H9 (cell line): ENCODE measurements around the gene CCL11. TPM values are rescaled to one million over a fixed set of nuclear protein-coding genes. Genes with fewer than 3 reads are reported as not detected.

Experiments used
- DNase-seq: peaks from one replicate; pipeline ENCODE4 v3.0.0-alpha.2; 2017
- H2AFZ ChIP-seq: one replicate; pipeline ENCODE4 v1.6.1; 2013; ENCODE audit warnings: mild to moderate bottlenecking, low read length, control low read depth, moderate library complexity
- H2AK5ac ChIP-seq: 2 replicates; pipeline ENCODE4 v1.6.1; 2013; ENCODE audit warnings: low read length, control low read depth, mixed read lengths; ENCODE audit not compliant: insufficient read length
- H2BK120ac ChIP-seq: one replicate; pipeline ENCODE4 v1.6.1; 2013; ENCODE audit warnings: low read depth, mild to moderate bottlenecking, low read length, control low read depth, inconsistent platforms; ENCODE audit not compliant: poor library complexity, severe bottlenecking
- H2BK12ac ChIP-seq: 2 replicates; pipeline ENCODE4 v1.6.1; 2013; ENCODE audit warnings: low read length, control low read depth, mixed read lengths, low read depth; ENCODE audit not compliant: insufficient read length
- H2BK15ac ChIP-seq: 2 replicates; pipeline ENCODE4 v1.6.1; 2013; ENCODE audit warnings: low read depth, low read length, control low read depth
- H2BK20ac ChIP-seq: one replicate; pipeline ENCODE4 v1.6.1; 2013; ENCODE audit warnings: low read depth, mild to moderate bottlenecking, low read length, control low read depth, inconsistent platforms; ENCODE audit not compliant: poor library complexity, severe bottlenecking
- H2BK5ac ChIP-seq: 2 replicates; pipeline ENCODE4 v1.6.1; 2013; ENCODE audit warnings: low read length, control low read depth, mixed read lengths; ENCODE audit not compliant: insufficient read length
- H3K14ac ChIP-seq: 2 replicates; pipeline ENCODE4 v1.6.1; 2013; ENCODE audit warnings: low read length, control low read depth; ENCODE audit not compliant: insufficient read depth
- H3K18ac ChIP-seq: 2 replicates; pipeline ENCODE4 v1.6.1; 2013; ENCODE audit warnings: low read depth, mild to moderate bottlenecking, mixed read lengths, low read length, control low read depth; ENCODE audit not compliant: insufficient read length
- H3K23ac ChIP-seq: 2 replicates; pipeline ENCODE4 v1.6.1; 2013; ENCODE audit warnings: low read length, control low read depth, mixed read lengths, low read depth; ENCODE audit not compliant: insufficient read length
- H3K23me2 ChIP-seq: 2 replicates; pipeline ENCODE4 v1.6.1; 2013; ENCODE audit warnings: low read depth, mild to moderate bottlenecking, mixed read lengths, low read length, control low read depth; ENCODE audit not compliant: insufficient read length, poor library complexity, severe bottlenecking
- H3K27ac ChIP-seq: 2 replicates; pipeline ENCODE4 v1.5.1; 2013; ENCODE audit warnings: low read length, control low read depth, mixed read lengths, low read depth; ENCODE audit not compliant: insufficient read length
- H3K27me3 ChIP-seq: 2 replicates; pipeline ENCODE4 v1.6.1; 2013; ENCODE audit warnings: low read length, control low read depth, inconsistent platforms; ENCODE audit not compliant: insufficient read depth
- H3K4ac ChIP-seq: 2 replicates; pipeline ENCODE4 v1.6.1; 2013; ENCODE audit warnings: low read depth, mild to moderate bottlenecking, control low read depth, inconsistent platforms, low read length, moderate library complexity
- H3K4me1 ChIP-seq: 2 replicates; pipeline ENCODE4 v1.6.1; 2013; ENCODE audit warnings: low read length, control low read depth, inconsistent platforms; ENCODE audit not compliant: insufficient read depth
- H3K4me2 ChIP-seq: 2 replicates; pipeline ENCODE4 v1.6.1; 2013; ENCODE audit warnings: low read length, control low read depth, mixed read lengths; ENCODE audit not compliant: insufficient read length, insufficient read depth
- H3K56ac ChIP-seq: 2 replicates; pipeline ENCODE4 v1.6.1; 2013; ENCODE audit warnings: low read depth, mild to moderate bottlenecking, mixed read lengths, low read length, control low read depth; ENCODE audit not compliant: insufficient read length
- H3K79me1 ChIP-seq: 2 replicates; pipeline ENCODE4 v1.6.1; 2013; ENCODE audit warnings: low read depth, mild to moderate bottlenecking, moderate library complexity, low read length, control low read depth, inconsistent platforms; ENCODE audit not compliant: insufficient read depth, poor library complexity, severe bottlenecking
- H3K79me2 ChIP-seq: 2 replicates; pipeline ENCODE4 v1.6.1; 2013; ENCODE audit warnings: low read length, control low read depth, inconsistent platforms; ENCODE audit not compliant: insufficient read depth
- H3K9ac ChIP-seq: 2 replicates; pipeline ENCODE4 v1.6.1; 2013; ENCODE audit warnings: low read length, control low read depth, mixed read lengths; ENCODE audit not compliant: insufficient read length; ENCODE audit errors: extremely low read depth
- H3K9me3 ChIP-seq: one replicate; pipeline ENCODE4 v1.6.1; 2013; ENCODE audit warnings: low read depth, low read length, inconsistent platforms; ENCODE audit not compliant: control insufficient read depth
- H3T11ph ChIP-seq: one replicate; pipeline ENCODE4 v1.6.1; 2013; ENCODE audit warnings: mild to moderate bottlenecking, low read length, control low read depth, inconsistent platforms
- H4K20me1 ChIP-seq: one replicate; pipeline ENCODE4 v1.6.1; 2013; ENCODE audit not compliant: control insufficient read depth, insufficient read length, insufficient read depth
- H4K5ac ChIP-seq: 2 replicates; pipeline ENCODE4 v1.6.1; 2013; ENCODE audit warnings: low read depth, mild to moderate bottlenecking, mixed read lengths, low read length, control low read depth; ENCODE audit not compliant: insufficient read length
- H4K8ac ChIP-seq: replicated peaks from 2 replicates; pipeline ENCODE4 v1.6.1; 2013; ENCODE audit warnings: low read length, control low read depth, mixed read lengths, low read depth; ENCODE audit not compliant: insufficient read length
- H4K91ac ChIP-seq: 2 replicates; pipeline ENCODE4 v1.6.1; 2013; ENCODE audit warnings: low read depth, mild to moderate bottlenecking, moderate library complexity, mixed read lengths, low read length, control low read depth; ENCODE audit not compliant: insufficient read length
- H3K27ac Mint-ChIP-seq, 3 experiments: 2 replicates in 2 of 3; 3 replicates in 1 of 3; pipeline ENCODE4 v1.8.0; 2020 to 2021; ENCODE audit warnings: mixed read lengths in 3 of 3, mild to moderate bottlenecking in 1 of 3, moderate library complexity in 1 of 3
- H3K27me3 Mint-ChIP-seq: 2 replicates; pipeline ENCODE4 v1.8.0; 2021; ENCODE audit warnings: low read depth, mild to moderate bottlenecking, moderate library complexity, mixed read lengths
- H3K36me3 Mint-ChIP-seq, 3 experiments: 2 replicates in 2 of 3; 3 replicates in 1 of 3; pipeline ENCODE4 v1.8.0; 2020 to 2021; ENCODE audit warnings: low read depth in 3 of 3, mixed read lengths in 3 of 3; ENCODE audit not compliant: insufficient read depth in 1 of 3
- H3K4me1 Mint-ChIP-seq, 2 experiments: 2 replicates each; pipeline ENCODE4 v1.8.0; 2020; ENCODE audit warnings: mixed read lengths in 2 of 2
- H3K4me3 Mint-ChIP-seq, 2 experiments: 2 replicates in 1 of 2; 3 replicates in 1 of 2; pipeline ENCODE4 v1.8.0; 2020 to 2021; ENCODE audit warnings: mild to moderate bottlenecking in 2 of 2, mixed read lengths in 2 of 2, moderate library complexity in 1 of 2
- H3K9me3 Mint-ChIP-seq, 2 experiments: 2 replicates in 1 of 2; 3 replicates in 1 of 2; pipeline ENCODE4 v1.8.0; 2020; ENCODE audit warnings: mild to moderate bottlenecking in 2 of 2, mixed read lengths in 2 of 2, moderate library complexity in 1 of 2
- WGBS: extraction: QIAGEN DNeasy Blood & Tissue Kit; methylation state at CpG from one replicate; pipeline ENCODE4 v1.1.7; 2013; ENCODE audit warnings: missing lambda C conversion rate, low lambda C conversion rate, mixed read lengths; ENCODE audit not compliant: insufficient read length; ENCODE audit errors: extremely low coverage; 5-methylcytosine and 5-hydroxymethylcytosine counted together
- total RNA-seq: library from RNA; stranded (reverse); gene quantifications from 2 replicates; pipeline ENCODE4 v1.2.1, GENCODE V29; 2021
- TF ChIP-seq, protein P1 (sequence below): fragments of 200-600 bp; sonication (generic); conservative IDR thresholded peaks from 3 replicates; pipeline ENCODE4 v1.8.0; 2021; ENCODE audit warnings: antibody characterized with exemption, mild to moderate bottlenecking

The CCL11 gene
- total RNA-seq, 1 experiment from 2014 or later, result not detected

DNA sequence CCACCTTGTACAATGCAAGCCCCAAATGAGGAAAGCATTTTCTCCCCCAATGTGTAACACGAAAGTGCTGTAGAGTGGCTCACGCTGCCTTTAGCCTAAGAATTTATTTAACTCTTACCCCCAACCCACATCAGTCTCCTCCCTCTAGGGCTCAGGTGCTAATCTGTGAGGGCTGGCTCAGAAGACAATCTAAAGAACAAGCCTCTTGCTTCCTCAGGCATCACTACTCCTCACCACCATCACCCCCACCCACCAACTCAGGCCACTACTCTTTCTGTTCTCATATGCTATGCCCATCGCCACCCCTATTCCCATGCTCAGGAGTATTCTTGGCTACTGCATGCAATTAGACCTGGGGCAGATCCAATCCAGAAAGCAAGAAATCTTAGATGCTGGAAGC, 34.4 kb upstream of the CCL11 start:
- Histone ChIP-seq H4K8ac (no peak overlapping the region), H2BK120ac (no peak overlapping the region), H3K79me2 (no peaks in the 10 kb centered on the region), H3K56ac (no peak overlapping the region), H4K91ac (no peak overlapping the region), H4K5ac (no peak overlapping the region), H3K9ac (no peak overlapping the region), H2BK12ac (no peak overlapping the region), H3K4me1 (peaks cover 4% of the 10 kb centered on the region; the same call in 1 of the 2 replicates), H2AK5ac (no peak overlapping the region), H3T11ph (no peak overlapping the region), H2BK15ac (no peak overlapping the region), H3K79me1 (no peaks in the 10 kb centered on the region), H2BK5ac (no peak overlapping the region), H3K23me2 (peaks cover 9% of the 10 kb centered on the region), H3K27ac (no peak overlapping the region), H2AFZ (no peak overlapping the region), H3K18ac (no peak overlapping the region), H4K20me1 (no peaks in the 10 kb centered on the region), H3K27me3 (no peaks in the 10 kb centered on the region; the same call in 1 of the 2 replicates), H3K9me3 (no peaks in the 10 kb centered on the region), H3K23ac (no peak overlapping the region), H3K4ac (no peak overlapping the region), H3K14ac (no peak overlapping the region), H2BK20ac (no peak overlapping the region), H3K4me2 (no peak overlapping the region)
- no peak overlapping the region for H3K4me3 Mint-ChIP-seq
- H3K4me1 Mint-ChIP-seq, result peaks cover 48 to 50% of the 10 kb centered on the region in 2 experiments
- TF ChIP-seq, protein P1, sequence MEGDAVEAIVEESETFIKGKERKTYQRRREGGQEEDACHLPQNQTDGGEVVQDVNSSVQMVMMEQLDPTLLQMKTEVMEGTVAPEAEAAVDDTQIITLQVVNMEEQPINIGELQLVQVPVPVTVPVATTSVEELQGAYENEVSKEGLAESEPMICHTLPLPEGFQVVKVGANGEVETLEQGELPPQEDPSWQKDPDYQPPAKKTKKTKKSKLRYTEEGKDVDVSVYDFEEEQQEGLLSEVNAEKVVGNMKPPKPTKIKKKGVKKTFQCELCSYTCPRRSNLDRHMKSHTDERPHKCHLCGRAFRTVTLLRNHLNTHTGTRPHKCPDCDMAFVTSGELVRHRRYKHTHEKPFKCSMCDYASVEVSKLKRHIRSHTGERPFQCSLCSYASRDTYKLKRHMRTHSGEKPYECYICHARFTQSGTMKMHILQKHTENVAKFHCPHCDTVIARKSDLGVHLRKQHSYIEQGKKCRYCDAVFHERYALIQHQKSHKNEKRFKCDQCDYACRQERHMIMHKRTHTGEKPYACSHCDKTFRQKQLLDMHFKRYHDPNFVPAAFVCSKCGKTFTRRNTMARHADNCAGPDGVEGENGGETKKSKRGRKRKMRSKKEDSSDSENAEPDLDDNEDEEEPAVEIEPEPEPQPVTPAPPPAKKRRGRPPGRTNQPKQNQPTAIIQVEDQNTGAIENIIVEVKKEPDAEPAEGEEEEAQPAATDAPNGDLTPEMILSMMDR, result no peak
- H3K36me3 Mint-ChIP-seq, result no peaks in the 10 kb centered on the region; a peak in 1 of 7 replicates
- H3K27ac Mint-ChIP-seq, result no peak overlapping the region
- WGBS, result no CpG with 5 or more reads among the region's 3 CpGs
- H3K27me3 Mint-ChIP-seq, result peaks cover 14% of the 10 kb centered on the region
- DNase-seq, result no peak
- no peaks in the 10 kb centered on the region for H3K9me3 Mint-ChIP-seq
